CMK (cell line): ENCODE data around the gene ZNF358.
A peak's percentile ranks its signal among the peaks of the same experiment; 100 is the strongest.

Experiments used
- DNase-seq: peaks from one replicate; pipeline ENCODE4 v3.0.0-alpha.2; 2010; ENCODE audit warnings: low read depth

ZNF358 gene

GRCh38 chr19:7520131-7521051, 4.5 kb downstream of the ZNF358 start:
- DNase-seq = no peak

- no peak for DNase-seq
These were observed 5.7 kb downstream of the ZNF358 start for GRCh38 chr19:7521551-7522071.

GRCh38 chr19:7522072-7522922, 6.4 kb downstream of the ZNF358 start, which contains the start of gene MCOLN1:
TSS of gene MCOLN1 (plus strand) at chr19:7522624. CDS start at chr19:7522751, 127 bp downstream.
- DNase-seq = peak; percentile 91

- no peak for DNase-seq
These were observed 7.2 kb downstream of the ZNF358 start for GRCh38 chr19:7522923-7523667.

GRCh38 chr19:7524523-7524922, 8.6 kb downstream of the ZNF358 start:
- DNase-seq = no peak

- no peak for DNase-seq
These were observed 9.3 kb downstream of the ZNF358 start for GRCh38 chr19:7524992-7525739.

- DNase-seq = no peak
These were observed 10.4 kb downstream of the ZNF358 start for GRCh38 chr19:7526059-7526929.

- DNase-seq = no peak
These were observed 11.8 kb downstream of the ZNF358 start for GRCh38 chr19:7527516-7528191.

- DNase-seq = no peak
These were observed 12.3 kb downstream of the ZNF358 start for GRCh38 chr19:7528192-7528519.

- no peak for DNase-seq
These were observed 12.8 kb downstream of the ZNF358 start for GRCh38 chr19:7528522-7529245.

- DNase-seq = no peak
These were observed 13.3 kb downstream of the ZNF358 start for GRCh38 chr19:7529246-7529600.

- DNase-seq = no peak
These were observed 13.9 kb downstream of the ZNF358 start for GRCh38 chr19:7529610-7530490.

GRCh38 chr19:7533281-7533885, 17.5 kb downstream of the ZNF358 start:
- DNase-seq = no peak

GRCh38 chr19:7533925-7534480, 18.1 kb downstream of the ZNF358 start:
- no peak for DNase-seq

- no peak for DNase-seq
These were observed 18.7 kb downstream of the ZNF358 start for GRCh38 chr19:7534531-7535046.

- DNase-seq = peak; percentile 74
These were observed 19.4 kb downstream of the ZNF358 start, which contains the start of gene PNPLA6 for GRCh38 chr19:7535047-7535997. TSS of gene PNPLA6 (plus strand) at chr19:7535717. CDS start at chr19:7535789, 72 bp downstream.
